HCEC 1CT (cell line): ENCODE measurements around the gene JPT2.

Experiments used
- DNase-seq: peaks from one replicate; pipeline ENCODE4 v3.0.0-alpha.2; 2017

The JPT2 gene

DNA sequence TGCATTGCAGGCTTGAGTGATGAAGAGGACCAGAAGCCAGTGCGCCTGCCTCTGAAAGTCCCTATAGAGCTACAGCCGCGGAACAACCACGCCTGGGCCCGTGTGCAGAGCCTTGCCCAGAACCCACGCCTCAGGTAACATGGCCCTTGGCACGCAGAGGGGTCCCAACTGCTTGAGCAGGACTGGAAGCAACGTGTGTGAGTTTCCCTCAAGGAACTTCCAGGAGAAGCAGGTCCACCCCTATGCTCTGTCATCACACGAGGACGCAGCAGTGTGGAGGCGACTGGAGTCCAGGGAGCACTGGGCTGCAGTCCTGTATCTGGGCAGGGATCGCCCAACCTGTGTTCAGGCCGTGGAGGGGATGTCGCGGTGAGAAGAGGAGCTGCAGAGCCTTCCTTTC is 25.1 kb upstream of the JPT2 start:
- no peak for DNase-seq

GRCh38 chr16:1654505-1655268 is 23.4 kb upstream of the JPT2 start:
- no peak for DNase-seq

GRCh38 chr16:1655269-1655807 is 22.7 kb upstream of the JPT2 start:
- no peak for DNase-seq

GRCh38 chr16:1655909-1656807 is 21.9 kb upstream of the JPT2 start:
- DNase-seq, result no peak

DNA sequence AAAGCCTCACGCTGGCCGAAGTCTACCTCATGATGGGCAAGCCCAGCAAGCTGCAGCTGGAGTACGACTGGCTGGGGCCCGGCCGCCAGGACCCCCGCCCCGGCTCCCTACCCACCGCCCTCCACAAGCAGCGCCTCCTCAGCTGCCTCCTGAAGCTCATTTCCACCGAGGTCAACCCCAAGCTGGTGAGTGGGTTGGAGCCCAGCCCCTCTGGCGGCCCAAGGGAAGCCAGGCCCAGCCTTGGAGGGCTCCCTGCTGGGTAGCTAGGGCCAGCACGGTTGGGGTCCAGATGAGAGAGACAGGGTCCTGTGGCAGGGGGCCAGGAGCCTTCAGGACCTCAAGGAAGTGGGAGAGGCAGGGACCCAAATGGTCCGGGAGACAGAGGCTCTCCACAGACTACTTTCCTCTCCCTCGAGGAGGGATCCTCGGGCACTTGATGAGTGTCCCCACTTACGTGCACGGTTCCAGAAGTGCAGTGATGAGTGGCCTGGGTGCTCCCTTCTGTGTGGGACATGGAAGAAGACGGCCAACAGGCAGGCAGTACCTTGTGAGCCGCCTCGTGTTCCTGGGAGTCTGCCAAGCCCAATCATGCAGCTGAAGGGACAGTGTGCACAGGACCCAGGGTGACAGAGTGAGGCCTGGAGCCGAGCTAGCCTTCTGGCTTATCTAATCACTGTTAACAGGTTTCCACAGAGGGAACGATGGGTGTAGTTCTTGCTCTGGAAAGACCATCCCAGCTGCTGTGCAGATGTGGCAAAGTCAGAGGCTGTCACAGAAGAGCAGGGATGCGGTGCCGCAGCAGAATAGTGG is 21.1 kb upstream of the JPT2 start:
- DNase-seq, result no peak

DNA sequence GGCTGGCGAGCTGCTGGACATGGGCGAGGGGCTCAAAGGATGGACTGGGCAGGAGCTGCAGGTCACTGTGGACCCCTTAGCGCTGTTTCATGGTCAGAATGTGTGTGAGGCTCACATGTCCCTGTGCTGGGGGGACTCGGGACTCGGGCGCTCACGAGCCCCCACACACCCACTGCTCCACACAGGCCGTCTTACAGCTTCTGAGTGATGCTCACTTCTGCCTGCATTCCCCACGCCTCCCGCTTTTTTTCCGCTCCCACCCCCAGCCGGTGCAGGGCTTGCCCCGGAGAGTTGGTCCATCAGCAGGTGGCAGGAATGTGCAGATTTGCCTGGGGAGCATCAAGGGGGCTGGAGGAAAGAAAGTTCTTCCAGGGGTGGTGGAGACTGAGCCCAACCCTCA is 20.2 kb upstream of the JPT2 start:
- DNase-seq, result no peak

DNA sequence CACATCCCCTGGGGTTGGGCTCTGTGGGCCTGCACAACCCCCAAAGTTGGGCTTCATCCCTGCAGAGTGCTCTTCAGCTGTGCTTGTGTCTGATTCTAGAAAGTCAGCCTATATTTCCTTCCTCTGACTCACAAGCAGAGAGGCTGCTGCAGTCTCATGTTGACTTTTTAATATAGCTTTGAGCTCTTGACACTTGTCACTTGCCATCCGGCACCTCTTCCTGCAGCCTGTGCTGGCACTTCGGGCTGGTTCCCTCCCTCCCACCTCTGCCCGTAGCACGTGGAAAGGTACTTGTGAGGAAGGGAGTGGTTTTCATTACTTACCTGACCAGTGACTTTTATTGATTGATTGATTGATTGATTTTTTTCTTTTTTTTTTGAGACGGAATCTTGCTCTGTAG is 19.0 kb upstream of the JPT2 start:
- DNase-seq, result no peak

GRCh38 chr16:1661826-1662225 is 16.3 kb upstream of the JPT2 start:
- no peak for DNase-seq

GRCh38 chr16:1662543-1662942 is 15.5 kb upstream of the JPT2 start:
- no peak for DNase-seq

- DNase-seq, result no peak
Observed at GRCh38 chr16:1665829-1666228, 12.2 kb upstream of the JPT2 start.

- no peak for DNase-seq
Observed at GRCh38 chr16:1666316-1666715, 11.8 kb upstream of the JPT2 start.

DNA sequence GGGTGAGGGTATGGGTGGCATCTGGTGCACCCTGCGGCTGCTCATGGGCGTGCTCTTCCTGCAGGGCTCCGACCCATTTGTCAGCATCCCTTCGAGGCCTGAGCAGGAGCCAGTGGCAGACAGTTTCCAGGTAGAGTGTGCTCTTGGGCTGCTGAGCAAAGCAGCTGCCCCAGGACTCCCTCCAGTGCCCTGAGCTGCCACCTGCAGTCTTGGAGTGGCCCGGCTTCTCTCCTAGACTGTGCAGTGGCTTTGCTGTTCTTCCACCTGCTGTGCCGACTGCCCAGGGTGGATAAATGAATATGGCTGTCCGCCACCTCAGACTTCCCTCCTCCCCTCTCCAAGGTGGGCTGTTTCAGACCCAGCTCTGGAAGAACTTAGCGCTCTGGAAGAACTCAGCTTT is 10.8 kb upstream of the JPT2 start:
- no peak for DNase-seq

- no peak for DNase-seq
Observed at GRCh38 chr16:1667916-1668315, 10.2 kb upstream of the JPT2 start.

- DNase-seq, result no peak
Observed at GRCh38 chr16:1668612-1669319, 9.3 kb upstream of the JPT2 start.

GRCh38 chr16:1669698-1670097 is 8.4 kb upstream of the JPT2 start:
- no peak for DNase-seq

GRCh38 chr16:1670371-1670770 is 7.7 kb upstream of the JPT2 start:
- DNase-seq, result no peak

GRCh38 chr16:1670866-1671265 is 7.2 kb upstream of the JPT2 start:
- no peak for DNase-seq

DNA sequence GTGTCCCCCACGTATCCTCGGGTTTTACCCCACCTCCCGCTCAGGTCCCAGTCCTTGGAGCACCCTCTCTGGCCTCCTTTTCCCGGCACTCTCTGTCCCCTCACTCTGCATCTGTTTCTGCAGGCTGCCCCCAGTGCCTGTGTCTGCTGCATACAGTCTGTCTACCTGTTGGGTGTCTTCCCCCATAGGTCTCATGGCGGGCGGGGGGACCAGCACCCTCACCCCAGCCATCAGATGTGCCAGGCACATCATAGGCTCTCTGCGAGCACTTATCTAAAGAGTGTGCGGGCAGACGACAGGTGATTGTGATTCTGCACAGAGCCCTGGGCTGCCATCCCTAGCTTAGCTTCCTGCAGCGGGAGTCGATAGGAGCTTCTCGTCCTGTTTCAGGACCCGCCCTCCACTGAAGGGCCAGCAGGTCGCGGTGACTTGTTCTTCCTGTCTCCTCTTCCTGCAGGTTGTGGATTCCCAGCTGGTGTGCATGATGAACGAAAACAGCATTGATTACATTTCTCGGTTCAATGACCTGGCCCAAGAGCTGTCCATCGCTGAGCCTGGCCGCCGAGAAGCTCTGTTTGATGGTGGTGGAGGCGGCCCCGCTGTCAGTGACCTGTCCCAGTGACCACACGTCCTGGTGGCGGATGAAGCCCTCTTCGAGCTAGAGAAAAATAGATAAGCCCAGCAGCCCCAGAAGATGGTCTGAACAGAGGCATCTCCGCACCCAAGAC is 4.5 kb upstream of the JPT2 start:
- DNase-seq, result no peak

DNA sequence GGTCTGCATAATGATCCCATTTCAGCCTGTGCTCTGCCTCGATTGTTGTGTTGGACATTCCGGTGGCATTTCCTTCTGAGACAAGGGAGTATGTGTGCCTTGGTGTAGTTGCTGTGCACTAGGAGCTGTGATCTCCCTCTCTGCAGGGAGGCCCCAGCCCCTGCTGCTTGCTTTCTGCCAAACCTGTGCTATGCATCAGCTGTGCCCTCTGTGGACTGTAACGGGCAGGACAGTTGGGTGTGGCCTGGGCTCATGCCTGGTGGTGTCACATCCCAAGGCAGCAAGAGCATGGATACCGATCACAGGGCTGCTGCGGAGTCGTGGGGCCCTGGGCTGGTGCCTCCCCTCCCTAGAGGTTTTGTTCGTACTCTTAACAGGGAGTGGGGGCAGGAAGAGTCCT is 3.8 kb upstream of the JPT2 start:
- no peak for DNase-seq

DNA sequence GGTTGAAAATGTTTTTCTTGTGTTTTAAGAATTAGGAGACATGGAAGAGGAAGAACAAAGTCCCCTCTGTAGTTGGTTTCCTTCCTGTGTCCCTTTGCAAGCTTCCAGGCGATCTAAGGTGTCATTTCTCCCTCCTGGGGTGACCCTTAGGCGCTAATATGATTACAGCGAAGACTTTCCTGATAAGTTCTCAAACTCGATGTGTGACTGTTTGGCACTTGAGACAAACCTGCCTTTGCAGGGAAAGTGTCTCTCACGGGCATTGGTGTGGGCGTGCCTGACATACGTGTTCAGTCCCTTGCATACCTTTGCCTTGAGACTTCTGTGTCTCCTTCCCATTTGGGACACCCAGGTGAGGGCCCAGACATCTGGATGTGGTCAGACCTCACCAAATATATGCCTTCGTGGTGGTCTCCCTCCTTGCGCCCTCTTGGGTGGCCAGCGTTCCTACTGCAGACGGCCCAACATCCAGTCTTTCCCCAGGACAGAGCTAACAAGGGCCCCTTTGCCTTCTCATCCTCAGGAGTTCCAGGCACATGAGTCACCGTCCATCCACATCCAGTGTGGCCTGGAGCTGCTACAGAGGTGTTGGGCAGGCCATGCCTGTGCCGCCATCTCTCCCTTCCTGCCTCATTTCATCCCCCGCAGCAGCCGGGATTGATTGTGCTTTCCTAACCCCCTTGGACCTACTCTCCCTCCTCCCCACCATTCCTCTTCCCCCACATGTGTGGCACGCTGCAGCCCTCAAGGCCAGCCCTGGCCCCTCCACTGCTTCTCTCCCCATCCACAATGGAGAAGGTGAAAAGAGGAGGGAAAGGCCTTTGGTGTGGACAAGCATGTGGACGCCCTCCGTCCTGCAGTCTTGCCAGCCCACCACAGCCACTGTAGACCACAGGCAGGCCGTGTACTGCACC is 3.1 kb upstream of the JPT2 start:
- peak; percentile 58 for DNase-seq

- DNase-seq, result no peak
Observed at GRCh38 chr16:1676661-1677060, 1.4 kb upstream of the JPT2 start.
